ENCODE measurements around the gene SMIM30.

SMIM30 gene

DNA sequence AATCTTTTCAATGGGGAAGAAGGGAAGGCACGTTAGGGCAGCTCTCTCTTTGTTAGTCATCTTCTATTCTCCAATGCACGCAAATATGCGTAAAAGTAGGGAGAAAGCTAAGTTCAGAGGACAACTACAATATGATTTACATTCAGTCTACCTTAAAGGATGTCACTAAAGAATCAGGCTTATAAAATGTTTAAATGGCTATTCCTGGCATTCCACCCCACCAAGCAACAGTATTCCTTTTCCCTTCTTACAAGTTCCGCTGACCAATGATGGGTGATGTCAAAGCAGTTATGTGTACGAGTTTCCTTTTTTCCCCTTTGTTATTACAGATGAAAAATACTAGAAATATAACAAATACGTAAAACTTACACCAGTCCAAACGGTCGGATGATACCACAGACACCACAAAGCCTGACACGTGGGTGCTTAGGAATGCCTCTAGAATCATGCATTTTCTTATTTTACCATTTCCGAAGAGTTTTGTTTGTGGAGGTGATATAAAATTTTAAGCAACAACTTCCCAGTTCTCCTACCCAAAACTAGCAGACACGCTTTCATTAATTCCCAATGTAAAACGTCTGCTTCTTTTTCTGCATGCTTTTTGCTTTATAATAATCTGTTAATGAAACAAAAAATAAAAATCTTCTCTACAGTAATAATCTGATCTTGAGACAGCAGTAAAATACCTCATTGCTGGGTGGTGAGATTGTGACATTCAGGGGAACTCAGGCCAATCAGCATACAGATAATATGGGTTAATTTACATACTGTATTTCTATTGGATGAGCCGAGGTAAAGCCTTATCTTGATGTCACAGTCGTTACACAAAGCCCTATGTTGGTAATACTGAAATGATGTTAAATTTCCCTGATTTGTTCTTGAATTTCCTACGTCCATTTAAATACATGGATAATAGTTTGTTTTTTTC is 31.0 kb downstream of the SMIM30 start:
- H3K4me3 ChIP-seq (ENCODE audit: low read length), result peak overlapping the region; percentile 76
- peak; percentile 94 for DNase-seq (ENCODE audit: low read depth)

DNA sequence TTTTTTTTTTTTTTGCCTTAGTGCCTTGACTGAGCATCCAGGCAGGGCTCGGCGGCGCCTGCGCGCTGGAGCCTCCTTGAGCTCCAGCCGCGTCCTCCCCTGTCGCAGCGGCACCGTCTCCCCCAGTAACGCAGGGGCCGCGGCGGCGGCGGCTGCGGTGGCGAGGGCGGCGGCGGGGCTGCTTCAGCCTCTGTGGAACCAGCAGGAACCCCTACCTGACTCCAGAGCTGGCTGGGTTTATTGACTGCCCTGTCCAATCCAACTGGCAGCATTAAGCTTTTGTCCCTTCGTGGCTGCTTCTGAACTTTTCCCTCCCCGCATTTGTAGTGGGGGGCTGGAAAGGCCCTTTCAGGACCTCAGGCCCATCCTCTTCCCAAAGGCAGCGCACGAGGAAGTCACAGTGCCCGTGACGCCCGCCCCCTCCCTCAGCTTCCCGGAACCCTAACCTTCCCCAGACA is 31.9 kb downstream of the SMIM30 start, which contains the start of gene GPR85:
TSS of gene GPR85 (minus strand) at position 397 of the 458 bp plus-strand sequence. CDS start 2,106 bp downstream, outside the sequence.
- peak; percentile 76 for DNase-seq (ENCODE audit: low read depth)
- peak within 1 kb of the TSS; percentile 76 for H3K4me3 ChIP-seq (ENCODE audit: low read length)
- TF ChIP-seq, protein P1, sequence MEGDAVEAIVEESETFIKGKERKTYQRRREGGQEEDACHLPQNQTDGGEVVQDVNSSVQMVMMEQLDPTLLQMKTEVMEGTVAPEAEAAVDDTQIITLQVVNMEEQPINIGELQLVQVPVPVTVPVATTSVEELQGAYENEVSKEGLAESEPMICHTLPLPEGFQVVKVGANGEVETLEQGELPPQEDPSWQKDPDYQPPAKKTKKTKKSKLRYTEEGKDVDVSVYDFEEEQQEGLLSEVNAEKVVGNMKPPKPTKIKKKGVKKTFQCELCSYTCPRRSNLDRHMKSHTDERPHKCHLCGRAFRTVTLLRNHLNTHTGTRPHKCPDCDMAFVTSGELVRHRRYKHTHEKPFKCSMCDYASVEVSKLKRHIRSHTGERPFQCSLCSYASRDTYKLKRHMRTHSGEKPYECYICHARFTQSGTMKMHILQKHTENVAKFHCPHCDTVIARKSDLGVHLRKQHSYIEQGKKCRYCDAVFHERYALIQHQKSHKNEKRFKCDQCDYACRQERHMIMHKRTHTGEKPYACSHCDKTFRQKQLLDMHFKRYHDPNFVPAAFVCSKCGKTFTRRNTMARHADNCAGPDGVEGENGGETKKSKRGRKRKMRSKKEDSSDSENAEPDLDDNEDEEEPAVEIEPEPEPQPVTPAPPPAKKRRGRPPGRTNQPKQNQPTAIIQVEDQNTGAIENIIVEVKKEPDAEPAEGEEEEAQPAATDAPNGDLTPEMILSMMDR (conservative IDR thresholded peaks at IDR 0.05; ENCODE audit: low read length), result no peak

More for the DNA sequence above, 31.0 kb downstream of the SMIM30 start:
- TF ChIP-seq, protein P1 (conservative IDR thresholded peaks at IDR 0.05; ENCODE audit: low read length), result no peak

DNA sequence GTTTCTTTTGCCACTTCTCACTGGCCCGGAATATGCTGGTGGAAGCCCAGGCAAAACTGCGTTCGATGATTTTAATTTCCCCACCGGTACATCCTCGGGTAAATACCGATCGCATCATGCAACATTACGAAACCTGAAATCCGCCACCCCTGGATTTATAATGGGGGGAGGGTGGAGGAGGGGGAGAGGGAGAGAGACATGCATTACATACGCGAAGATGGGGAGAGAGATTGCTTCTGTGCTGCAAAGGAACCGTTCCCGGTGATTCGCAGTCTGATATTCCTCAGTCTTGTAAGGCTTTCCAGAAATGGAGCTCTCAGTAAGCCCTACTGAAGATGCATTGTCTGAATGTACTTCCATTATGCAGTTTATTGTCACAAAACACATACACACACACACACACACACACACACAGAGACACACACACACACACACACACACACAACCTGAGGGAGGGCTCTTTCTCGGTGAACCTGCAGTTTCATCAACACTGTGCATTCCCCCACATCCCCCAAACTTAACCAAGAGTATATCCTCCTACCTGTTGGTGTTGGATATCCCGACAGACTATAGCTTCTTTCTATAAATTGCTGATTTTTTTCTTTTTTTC is 32.5 kb downstream of the SMIM30 start:
- TF ChIP-seq, protein P1 (conservative IDR thresholded peaks at IDR 0.05; ENCODE audit: low read length), result no peak
- DNase-seq (ENCODE audit: low read depth), result peak; percentile 34

DNA sequence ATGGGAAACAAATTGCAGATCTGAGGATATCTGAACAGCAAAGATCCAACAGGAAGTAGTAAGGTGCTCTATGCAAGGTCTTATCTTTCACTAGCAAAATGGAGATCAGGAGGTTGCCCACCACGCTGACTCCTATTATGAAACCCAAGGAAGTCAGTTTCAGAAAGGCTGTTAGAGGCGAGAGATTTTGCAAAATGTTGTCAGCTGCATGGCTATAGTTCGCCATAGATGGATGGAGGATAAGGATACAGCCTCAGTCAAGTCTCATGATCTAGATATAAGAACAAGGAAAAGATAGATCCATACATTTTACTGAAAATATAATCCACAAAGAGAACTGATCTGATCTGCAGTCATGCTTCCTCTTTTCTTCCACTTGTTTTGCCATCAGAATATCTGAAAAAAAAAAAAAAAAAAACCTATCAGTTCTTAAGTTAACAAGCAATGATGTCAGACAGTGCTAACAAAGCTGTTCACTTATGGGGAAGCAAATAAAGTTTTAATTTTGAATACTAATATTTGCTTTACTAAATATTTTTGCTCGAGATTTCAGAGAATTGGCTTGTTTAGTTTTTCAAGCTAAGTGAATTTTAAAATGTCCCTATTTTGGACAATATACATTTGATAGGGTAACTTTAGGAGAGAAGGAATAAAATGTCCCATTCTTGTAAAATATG is 33.7 kb downstream of the SMIM30 start:
- DNase-seq (ENCODE audit: low read depth), result no peak
- TF ChIP-seq, protein P1 (conservative IDR thresholded peaks at IDR 0.05; ENCODE audit: low read length), result no peak
- no peak overlapping the region for H3K4me3 ChIP-seq (ENCODE audit: low read length)

More for the DNA sequence above, 32.5 kb downstream of the SMIM30 start:
- peak overlapping the region; percentile 76 for H3K4me3 ChIP-seq (ENCODE audit: low read length)

DNA sequence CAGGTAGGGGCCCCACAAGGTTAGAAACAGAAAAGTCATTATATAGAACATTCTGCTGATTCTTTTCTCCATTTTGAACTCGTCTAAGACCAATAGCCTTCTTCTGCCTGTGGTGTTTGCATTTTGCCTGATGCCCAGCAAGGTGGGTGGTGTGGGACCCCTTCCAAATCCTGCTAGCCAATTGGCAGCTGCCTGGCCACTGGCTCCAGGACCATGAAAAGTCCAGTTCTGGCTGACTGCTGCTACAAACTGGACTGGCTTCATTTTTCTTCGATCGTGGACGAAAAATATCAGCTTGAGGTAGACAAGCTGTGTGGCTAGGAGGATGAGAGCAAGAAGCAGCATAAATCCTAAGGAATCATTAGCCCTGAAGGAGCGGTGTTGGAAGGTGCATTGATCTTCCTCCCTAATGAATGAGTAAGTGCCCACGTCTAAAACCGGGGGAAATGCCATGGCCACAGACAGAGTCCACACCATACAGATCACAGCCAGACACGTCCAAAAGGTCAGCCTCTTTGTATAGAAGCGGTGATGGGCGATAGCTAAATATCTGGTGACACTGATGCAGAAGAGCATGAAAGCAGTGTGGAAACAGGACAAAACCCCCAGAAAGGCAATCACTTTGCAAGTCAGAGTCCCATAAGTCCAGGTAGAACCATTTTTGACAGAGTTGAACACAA is 34.4 kb downstream of the SMIM30 start:
- no peak overlapping the region for H3K4me3 ChIP-seq (ENCODE audit: low read length)
- TF ChIP-seq, protein P1 (conservative IDR thresholded peaks at IDR 0.05; ENCODE audit: low read length), result no peak
- no peak for DNase-seq (ENCODE audit: low read depth)

DNA sequence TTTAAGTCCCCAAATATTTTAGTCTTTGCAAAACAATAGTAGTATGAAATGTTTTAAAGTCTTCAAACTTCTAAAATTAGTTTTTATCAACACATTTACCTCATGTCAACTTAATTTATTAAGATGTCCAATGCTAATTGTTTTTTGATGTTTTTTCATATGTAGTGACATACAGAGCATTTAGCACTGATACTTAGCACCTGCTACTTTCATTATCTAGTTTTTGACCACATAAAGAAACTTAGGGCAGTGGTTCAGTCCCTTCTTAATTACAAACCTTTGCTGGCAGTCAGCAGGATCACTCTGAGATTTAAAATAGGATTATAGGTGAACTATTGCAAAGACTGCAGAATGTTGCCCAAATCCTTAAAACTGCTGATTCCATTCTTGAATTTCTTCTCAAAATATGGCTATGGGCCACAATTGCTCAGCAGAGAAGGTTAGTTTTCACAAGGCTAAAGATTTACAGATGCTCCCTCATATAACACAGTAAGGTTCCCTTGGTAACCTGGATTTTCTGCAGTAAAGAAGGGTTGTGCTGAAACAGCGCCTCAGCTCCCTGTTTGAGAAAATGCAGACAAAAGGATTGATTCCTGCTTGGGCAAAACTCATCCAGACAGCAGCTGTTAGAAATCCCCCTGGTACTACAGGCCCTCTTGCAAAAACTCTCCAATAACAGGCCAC is 35.1 kb downstream of the SMIM30 start:
- peak; percentile 6 for DNase-seq (ENCODE audit: low read depth)
- TF ChIP-seq, protein P1 (conservative IDR thresholded peaks at IDR 0.05; ENCODE audit: low read length), result no peak; the same call in 1 of the 2 replicates

More for the DNA sequence above, 35.1 kb downstream of the SMIM30 start:
- H3K4me3 ChIP-seq (ENCODE audit: low read length), result no peak overlapping the region
